ENCODE data around the gene ZBTB38.

- TF ChIP-seq CTCF (IDR thresholded peaks at IDR 0.05; ENCODE audit: low read depth, low read length): no peak
- TF ChIP-seq POLR2A (IDR thresholded peaks at IDR 0.05; ENCODE audit: extremely low read depth, insufficient read length): no peak
- TF ChIP-seq MAX (IDR thresholded peaks at IDR 0.05; ENCODE audit: low read depth, low read length): no peak
- no peak for TF ChIP-seq MYC (IDR thresholded peaks at IDR 0.05; ENCODE audit: low read depth, low read length)
Observed at GRCh38 chr3:141384157-141384556, 15.9 kb downstream of the ZBTB38 start.

Measured in NB4 (cell line).